RWPE2 (cell line): ENCODE results near the gene SEC23A.
"Not testable (repeated sequence)": the region's sequence is repeated elsewhere in the genome, so short reads cannot be mapped to it uniquely, and the experiment has no call there.

ENCODE experiments used
- ATAC-seq: fragments of 200-7000 bp; cut with Tn5 transposase; 3 replicates; pipeline ENCODE4 v1.9.1; 2021; ENCODE audit warnings: low read depth
- DNase-seq: peaks from one replicate; pipeline ENCODE4 v3.0.0-alpha.2; 2020; ENCODE audit warnings: low spot score
- H3K27ac ChIP-seq: fragments of 450-650 bp; 2 replicates; pipeline ENCODE4 v1.5.1; 2017; ENCODE audit warnings: mild to moderate bottlenecking; ENCODE audit not compliant: poor library complexity, severe bottlenecking
- H3K27me3 ChIP-seq: fragments of 250-450 bp; sonication (Bioruptor Pico); 2 replicates; pipeline ENCODE4 v1.5.1; 2021; ENCODE audit warnings: mild to moderate bottlenecking, moderate library complexity; ENCODE audit not compliant: insufficient read depth, poor library complexity, severe bottlenecking
- H3K36me3 ChIP-seq: fragments of 250-450 bp; sonication (Bioruptor Pico); 2 replicates; pipeline ENCODE4 v1.5.1; 2020; ENCODE audit warnings: low read depth, mild to moderate bottlenecking, moderate library complexity
- H3K4me1 ChIP-seq: fragments of 250-450 bp; sonication (Bioruptor Pico); 2 replicates; pipeline ENCODE4 v1.5.1; 2021; ENCODE audit warnings: mild to moderate bottlenecking, moderate library complexity; ENCODE audit not compliant: insufficient read depth, poor library complexity, severe bottlenecking
- H3K4me3 ChIP-seq: fragments of 250-450 bp; sonication (Bioruptor Pico); 2 replicates; pipeline ENCODE4 v1.5.1; 2021; ENCODE audit warnings: mild to moderate bottlenecking, moderate library complexity; ENCODE audit not compliant: severe bottlenecking
- H3K9me3 ChIP-seq: fragments of 250-450 bp; sonication (Bioruptor Pico); 2 replicates; pipeline ENCODE4 v1.5.1; 2021; ENCODE audit warnings: mild to moderate bottlenecking, moderate library complexity; ENCODE audit not compliant: severe bottlenecking
- TF ChIP-seq, protein P1 (sequence below): fragments of 450-650 bp; IDR thresholded peaks from one replicate; pipeline ENCODE4 v1.5.1; 2017; ENCODE audit warnings: mild to moderate bottlenecking, moderate library complexity; ENCODE audit not compliant: poor library complexity, severe bottlenecking

SEC23A gene

DNA sequence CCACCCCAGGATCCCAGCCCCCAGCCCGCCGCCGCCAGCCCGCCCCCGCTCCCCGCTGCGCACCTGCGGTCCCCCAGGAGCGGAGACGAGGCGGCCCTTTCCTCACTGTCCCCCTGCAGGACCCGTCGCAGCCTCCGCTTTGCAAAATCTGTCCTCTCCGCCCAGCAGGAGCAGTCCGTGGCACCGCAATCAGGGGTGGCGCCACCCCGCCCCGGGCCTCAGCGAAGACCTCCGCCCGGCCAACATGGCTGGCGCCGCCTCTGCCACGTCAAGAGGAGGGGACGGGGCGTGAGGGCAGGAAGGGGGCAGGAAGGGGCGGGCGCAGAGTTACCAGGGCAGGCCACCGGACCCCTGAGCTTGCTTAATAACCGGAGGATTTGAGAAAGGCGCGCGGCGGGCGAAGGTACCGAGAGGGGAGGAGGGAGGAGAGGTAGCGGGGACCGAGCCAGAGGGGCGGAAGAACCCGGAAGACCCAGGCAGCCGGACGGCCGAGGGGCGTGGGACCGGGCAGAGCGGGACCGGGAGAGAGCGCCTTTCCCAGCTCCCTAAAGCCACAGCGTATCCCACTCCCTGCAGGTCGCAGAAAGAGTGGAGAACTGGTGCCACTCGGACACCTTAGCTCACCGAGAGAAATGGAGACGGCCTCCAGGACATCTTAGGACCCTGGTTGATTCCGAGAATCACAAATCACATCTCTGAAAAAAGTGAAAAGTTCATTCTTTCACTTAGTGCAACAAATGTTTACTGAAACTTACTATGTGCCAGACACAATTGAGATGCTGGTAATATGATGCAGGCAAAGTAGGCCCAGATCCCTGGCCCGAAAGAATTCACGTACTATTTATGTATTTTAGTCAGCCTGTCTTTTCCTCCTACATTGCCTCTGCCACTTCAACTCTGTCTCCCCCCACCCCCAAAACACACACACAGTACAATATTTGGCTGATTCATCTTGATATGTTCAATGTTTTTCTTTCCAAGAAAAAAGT lies at the start of gene SEC23A:
Gene SEC23A, minus strand, starts transcription at position 267 of the 989 bp plus-strand sequence. CDS start 7,117 bp downstream, outside the sequence.
- Histone ChIP-seq H3K4me3 (peak within 1 kb of the TSS; percentile 50), H3K4me1 (peaks cover 17% of the 10 kb centered on the region), H3K36me3 (peaks cover 18% of the 10 kb centered on the region), H3K27me3 (no peaks in the 10 kb centered on the region), H3K9me3 (no peaks in the 10 kb centered on the region), H3K27ac (peak within 1 kb of the TSS; percentile 74)
- TF ChIP-seq, protein P1, sequence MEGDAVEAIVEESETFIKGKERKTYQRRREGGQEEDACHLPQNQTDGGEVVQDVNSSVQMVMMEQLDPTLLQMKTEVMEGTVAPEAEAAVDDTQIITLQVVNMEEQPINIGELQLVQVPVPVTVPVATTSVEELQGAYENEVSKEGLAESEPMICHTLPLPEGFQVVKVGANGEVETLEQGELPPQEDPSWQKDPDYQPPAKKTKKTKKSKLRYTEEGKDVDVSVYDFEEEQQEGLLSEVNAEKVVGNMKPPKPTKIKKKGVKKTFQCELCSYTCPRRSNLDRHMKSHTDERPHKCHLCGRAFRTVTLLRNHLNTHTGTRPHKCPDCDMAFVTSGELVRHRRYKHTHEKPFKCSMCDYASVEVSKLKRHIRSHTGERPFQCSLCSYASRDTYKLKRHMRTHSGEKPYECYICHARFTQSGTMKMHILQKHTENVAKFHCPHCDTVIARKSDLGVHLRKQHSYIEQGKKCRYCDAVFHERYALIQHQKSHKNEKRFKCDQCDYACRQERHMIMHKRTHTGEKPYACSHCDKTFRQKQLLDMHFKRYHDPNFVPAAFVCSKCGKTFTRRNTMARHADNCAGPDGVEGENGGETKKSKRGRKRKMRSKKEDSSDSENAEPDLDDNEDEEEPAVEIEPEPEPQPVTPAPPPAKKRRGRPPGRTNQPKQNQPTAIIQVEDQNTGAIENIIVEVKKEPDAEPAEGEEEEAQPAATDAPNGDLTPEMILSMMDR = no peak
- DNase-seq (peak; percentile 94), ATAC-seq (peak; percentile 89)

DNA sequence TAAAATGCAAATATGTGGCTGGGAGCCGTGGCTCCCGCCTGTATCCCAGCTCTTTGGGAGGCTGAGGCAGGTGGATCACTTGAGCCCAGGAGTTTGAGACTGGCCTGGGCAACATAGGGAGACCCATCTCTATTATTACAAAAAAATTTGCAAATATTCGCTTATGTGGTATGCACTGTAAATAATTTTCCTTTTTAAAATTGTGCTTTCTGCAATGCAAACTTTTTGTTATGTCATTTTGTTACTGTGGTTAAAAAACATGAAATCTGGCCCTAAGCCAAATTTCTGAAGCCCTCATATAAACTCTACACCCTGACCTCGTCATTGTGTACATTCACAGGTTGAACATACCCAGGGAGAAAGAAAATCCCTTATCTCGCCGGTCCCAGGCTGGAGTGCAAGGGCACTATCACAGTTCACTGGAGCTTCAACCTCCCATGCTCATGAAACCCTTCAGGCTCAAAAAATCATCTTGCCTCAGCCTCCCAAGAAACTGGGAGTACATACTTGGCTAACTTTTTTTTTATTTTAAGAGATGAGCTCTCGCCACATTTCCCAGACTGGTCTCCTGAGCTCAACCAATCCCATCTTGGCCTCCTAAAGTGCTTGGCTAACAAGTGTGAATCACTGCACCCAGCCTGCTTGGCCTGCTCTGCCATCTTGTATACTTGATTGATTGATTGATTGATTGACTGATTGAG lies 42.4 kb upstream of the SEC23A start:
- TF ChIP-seq, protein P1 = no peak
- no peak overlapping the region for H3K4me3 ChIP-seq
- ATAC-seq = no peak
- H3K9me3 ChIP-seq = no peaks in the 10 kb centered on the region
- H3K4me1 ChIP-seq = no peaks in the 10 kb centered on the region
- no peak overlapping the region for H3K27ac ChIP-seq
- H3K27me3 ChIP-seq = no peaks in the 10 kb centered on the region
- DNase-seq = no peak
- peaks cover 27% of the 10 kb centered on the region for H3K36me3 ChIP-seq

DNA sequence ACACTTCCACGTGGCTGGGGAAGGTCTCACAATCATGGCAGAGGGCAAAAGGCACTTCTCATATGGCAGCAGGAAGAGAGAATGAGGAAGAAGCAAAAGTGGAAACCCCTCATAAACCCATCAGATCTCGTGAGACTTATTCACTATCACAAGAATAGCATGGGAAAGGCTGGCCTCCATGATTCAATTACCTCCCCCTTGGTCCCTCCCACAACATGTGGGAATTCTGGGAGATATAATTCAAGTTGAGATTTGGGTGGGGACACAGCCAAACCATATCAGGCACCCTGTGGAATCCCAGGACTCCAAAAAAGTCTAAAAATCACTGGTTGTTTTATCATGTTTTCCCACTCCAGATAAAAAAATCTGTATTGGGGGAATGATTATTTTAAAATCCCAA lies 40.2 kb upstream of the SEC23A start:
- H3K9me3 ChIP-seq, ATAC-seq, H3K4me1 ChIP-seq, H3K27me3 ChIP-seq, DNase-seq, H3K27ac ChIP-seq, H3K4me3 ChIP-seq: not testable (repeated sequence)
- peaks cover 12% of the 10 kb centered on the region for H3K36me3 ChIP-seq

DNA sequence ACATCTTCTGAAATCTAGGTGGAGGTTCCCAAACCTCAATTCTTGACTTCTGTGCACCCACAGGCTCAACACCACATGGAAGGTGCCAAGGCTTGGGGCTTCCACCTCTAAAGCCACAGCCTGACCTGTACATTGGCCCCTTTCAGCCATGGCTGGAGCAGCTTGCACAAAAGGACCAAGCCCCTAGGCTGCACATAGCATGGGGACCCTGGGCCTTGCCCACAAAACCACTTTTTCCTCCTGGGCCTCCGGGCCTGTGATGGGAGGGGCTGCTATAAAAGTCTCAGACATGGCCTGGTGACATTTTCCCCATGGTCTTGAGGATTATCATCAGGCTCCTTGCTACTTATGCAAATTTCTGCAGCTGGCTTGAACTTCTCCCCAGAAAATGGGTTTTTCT lies 38.6 kb upstream of the SEC23A start:
- not testable (repeated sequence) for H3K4me3 ChIP-seq, ATAC-seq, H3K4me1 ChIP-seq, H3K27ac ChIP-seq, H3K9me3 ChIP-seq, H3K27me3 ChIP-seq, DNase-seq
- H3K36me3 ChIP-seq = peaks cover 22% of the 10 kb centered on the region

GRCh38 chr14:39140170-39140569 lies 37.1 kb upstream of the SEC23A start:
- no peak overlapping the region for H3K4me3 ChIP-seq
- TF ChIP-seq, protein P1 = no peak
- H3K27me3 ChIP-seq = no peaks in the 10 kb centered on the region
- DNase-seq (no peak), ATAC-seq (no peak)
- H3K9me3 ChIP-seq = no peaks in the 10 kb centered on the region
- no peaks in the 10 kb centered on the region for H3K4me1 ChIP-seq
- H3K27ac ChIP-seq = no peak overlapping the region
- H3K36me3 ChIP-seq = peaks cover 34% of the 10 kb centered on the region
